Kasumi-1 (cell line): ENCODE results near the gene SLC7A14.

ENCODE experiments used
- DNase-seq, 2 experiments: peaks; one replicate each; lab custom pipeline; 2025; lab: John Stamatoyannopoulos, UW

The SLC7A14 gene

DNA sequence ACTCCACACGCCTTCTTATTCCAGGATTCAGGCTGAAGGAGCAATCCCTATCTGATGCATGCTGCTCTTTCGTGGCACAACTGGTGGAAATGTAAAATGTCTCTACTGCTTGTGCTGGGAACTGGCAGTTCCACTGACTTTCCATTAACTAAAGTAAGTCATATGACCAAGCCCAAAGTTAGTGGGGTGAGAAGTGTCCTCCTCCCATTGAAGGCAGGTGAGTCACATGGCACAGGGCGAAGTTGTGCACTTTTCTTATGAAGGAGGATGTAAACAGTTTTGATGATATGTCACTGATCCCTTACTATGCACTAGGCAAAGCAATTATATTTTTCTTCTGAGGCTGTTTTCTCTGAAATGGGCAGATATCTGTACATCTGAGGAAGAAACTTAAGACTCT is 51.6 kb downstream of the SLC7A14 start:
- no peak for DNase-seq

GRCh38 chr3:170532573-170532972 is 53.3 kb downstream of the SLC7A14 start:
- DNase-seq, result no peak

GRCh38 chr3:170531657-170532335 is 54.1 kb downstream of the SLC7A14 start:
- DNase-seq, result no peak

- no peak for DNase-seq
These were observed 54.8 kb downstream of the SLC7A14 start for GRCh38 chr3:170531054-170531453.

DNA sequence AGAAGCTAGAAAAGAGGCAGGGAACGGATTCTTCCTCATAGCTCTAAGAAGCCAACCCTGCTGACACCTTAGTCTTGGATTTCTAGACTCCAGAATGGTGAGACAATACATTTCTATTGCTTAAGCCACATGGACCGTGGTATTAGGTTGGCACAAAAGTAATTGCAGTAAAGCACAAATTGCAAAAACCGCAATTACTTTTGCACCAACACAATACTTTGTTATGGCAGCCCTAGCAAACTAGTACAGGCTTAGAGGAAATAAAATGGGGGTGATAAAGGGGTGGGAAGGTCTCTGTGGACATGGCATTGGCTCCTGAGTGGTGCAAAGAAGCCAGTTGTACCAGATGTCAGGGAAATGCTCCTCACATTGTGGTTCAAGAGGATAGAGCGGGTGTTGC is 56.0 kb downstream of the SLC7A14 start:
- no peak for DNase-seq

- DNase-seq, result no peak
These were observed 56.5 kb downstream of the SLC7A14 start for GRCh38 chr3:170529346-170529745.

GRCh38 chr3:170528726-170529125 is 57.1 kb downstream of the SLC7A14 start:
- no peak for DNase-seq

- DNase-seq, result no peak
These were observed 61.8 kb downstream of the SLC7A14 start for GRCh38 chr3:170524073-170524472.

DNA sequence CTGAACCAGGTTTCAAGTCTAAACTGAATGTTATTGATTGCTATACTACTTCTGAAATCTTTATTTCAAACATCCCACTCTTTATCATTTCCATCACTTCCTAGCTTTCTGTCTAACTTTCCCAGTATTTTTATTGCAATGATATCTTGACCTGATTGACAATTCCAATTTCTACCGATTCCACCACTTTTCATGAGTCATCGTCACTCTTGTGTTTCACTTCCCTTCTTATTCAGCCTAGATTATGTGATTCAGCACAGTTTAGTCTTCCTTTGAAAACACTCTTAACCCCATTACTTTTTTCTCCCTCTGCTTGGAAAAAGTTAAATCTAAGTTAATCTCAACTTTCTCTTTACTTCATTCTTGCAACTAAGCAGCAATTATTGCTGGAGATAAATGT is 62.6 kb downstream of the SLC7A14 start:
- no peak for DNase-seq

DNA sequence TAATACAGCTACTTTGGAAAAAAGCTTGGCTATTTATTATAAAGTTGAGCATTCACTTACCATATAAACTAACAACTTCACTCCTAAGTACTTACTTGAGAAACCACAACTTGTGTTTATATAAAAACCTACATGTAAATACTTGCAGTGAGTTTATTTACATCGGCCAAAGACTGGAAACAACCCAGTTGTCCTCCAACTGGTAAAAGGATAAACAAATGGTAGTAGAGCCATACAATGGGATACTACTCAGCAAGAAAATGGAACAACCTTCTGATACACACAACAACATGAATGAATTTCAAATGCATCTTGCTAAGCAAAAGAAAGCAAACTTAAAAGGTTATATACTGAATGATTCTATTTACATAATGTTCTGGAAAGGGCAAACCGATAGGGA is 63.7 kb downstream of the SLC7A14 start:
- no peak for DNase-seq

GRCh38 chr3:170520996-170521395 is 64.9 kb downstream of the SLC7A14 start:
- no peak for DNase-seq

DNA sequence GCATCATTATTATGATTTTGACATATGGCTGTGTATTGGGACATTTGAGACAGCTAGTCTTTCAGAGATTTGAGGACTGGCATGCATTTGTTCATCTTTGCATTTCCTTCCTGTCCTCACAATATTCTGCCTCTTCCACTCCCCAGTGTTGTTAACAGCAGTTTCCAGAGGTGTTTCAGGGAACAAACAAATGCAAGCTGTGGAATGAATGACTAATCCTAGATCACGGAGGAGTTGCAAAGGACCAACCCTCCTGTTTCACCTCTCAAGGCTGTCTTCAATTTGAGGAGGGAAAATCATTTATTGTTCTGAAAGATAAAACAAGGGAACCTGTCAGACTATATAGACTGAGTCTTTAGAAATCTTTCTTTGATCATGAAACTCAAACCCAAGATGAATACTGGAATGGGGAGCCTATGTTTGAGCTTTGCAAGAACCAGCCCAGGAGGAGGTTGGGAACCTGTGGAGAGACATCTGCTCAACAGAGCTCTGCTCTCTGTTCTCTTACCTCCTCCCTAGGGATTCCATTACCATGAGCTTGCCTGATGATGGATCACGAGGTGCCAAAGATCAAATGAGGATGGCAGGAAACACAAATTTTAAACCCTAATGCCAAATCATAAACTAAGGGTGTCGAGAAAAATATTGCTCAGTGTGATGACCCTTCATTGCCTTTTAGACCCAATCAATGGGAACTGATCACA is 68.5 kb downstream of the SLC7A14 start:
- no peak for DNase-seq

DNA sequence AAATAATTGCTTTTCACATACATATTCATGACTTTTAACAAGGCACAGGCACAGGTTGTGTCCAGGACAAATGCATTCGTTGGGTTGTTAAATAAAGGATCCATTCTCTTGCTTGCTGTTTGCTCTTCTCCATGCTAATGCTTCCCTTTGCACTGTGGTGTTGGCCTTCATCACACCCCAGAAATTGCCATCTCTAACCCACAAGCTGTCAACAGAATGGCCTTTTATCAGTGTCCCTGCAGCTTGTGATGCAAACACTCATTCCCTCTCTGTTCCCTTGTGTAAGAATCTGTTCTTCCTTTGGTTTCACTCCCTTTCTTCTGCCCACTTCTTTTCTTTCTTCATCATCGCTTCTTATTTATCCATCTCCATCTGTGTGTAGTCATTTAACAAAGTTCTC is 72.2 kb downstream of the SLC7A14 start:
- DNase-seq, result no peak

GRCh38 chr3:170511371-170511770 is 74.5 kb downstream of the SLC7A14 start:
- no peak for DNase-seq

- no peak for DNase-seq
These were observed 77.0 kb downstream of the SLC7A14 start for GRCh38 chr3:170508839-170509238.

DNA sequence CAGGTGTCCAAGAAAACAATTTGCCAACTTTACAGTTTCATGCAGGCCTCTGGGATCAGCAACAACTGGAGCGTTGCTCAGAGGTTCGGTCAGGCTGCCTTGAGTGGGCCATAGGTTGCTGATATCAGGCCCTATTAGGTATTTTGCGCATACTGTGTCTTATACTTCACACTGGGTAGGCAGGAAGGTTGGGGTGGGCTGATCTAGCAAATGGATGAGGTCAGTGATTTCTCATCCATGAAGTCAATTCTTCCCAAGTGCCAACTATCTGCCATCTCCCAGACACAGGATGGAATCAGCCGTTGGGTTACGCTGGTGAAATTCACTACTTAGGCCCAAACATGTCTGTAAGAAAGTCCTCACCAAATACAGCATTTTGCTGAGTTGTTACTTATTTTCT is 77.6 kb downstream of the SLC7A14 start:
- DNase-seq, result no peak

DNA sequence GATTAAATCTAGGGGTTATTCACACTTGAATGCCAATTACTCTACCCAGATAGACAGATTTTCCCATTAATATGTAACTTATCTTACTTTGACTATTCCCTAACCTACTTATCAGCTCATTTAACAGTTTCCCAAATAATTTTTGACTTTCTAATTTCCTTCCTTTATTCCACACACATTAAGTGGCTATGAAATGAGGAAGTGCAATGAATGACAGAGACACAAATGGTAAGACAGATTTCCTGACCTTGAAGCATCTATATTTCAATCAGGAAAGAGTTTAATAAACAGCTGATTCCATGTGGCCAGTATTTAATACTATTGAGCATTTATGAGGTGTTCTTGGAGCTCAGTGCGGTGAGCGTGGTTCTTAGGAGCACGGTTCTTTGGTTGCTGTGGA is 78.8 kb downstream of the SLC7A14 start:
- DNase-seq, result peak in 1 of 2 experiments; percentile 13

- DNase-seq, result no peak
These were observed 79.3 kb downstream of the SLC7A14 start for GRCh38 chr3:170506556-170506955.

DNA sequence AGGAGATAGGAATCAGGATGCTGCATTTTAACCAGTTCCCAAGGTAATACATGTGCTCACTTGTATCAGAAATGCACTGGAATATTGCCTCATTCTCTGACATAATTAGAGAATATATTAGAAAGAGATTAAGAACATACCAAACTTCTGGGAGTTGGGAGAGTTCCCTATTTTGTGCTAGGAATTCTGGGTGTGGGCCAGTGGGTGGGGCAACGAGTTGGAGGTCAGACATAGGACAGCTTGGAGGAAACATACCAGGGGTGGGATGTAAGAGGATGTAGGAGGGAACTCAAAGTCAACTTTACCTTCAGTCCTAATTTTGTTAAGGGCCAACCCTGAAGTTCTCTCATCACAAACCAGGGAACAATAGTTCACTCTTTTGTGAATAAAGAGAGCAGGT is 83.6 kb downstream of the SLC7A14 start:
- no peak for DNase-seq

- DNase-seq, result no peak
These were observed 84.9 kb downstream of the SLC7A14 start for GRCh38 chr3:170500995-170501394.

GRCh38 chr3:170500462-170500861 is 85.4 kb downstream of the SLC7A14 start:
- no peak for DNase-seq

DNA sequence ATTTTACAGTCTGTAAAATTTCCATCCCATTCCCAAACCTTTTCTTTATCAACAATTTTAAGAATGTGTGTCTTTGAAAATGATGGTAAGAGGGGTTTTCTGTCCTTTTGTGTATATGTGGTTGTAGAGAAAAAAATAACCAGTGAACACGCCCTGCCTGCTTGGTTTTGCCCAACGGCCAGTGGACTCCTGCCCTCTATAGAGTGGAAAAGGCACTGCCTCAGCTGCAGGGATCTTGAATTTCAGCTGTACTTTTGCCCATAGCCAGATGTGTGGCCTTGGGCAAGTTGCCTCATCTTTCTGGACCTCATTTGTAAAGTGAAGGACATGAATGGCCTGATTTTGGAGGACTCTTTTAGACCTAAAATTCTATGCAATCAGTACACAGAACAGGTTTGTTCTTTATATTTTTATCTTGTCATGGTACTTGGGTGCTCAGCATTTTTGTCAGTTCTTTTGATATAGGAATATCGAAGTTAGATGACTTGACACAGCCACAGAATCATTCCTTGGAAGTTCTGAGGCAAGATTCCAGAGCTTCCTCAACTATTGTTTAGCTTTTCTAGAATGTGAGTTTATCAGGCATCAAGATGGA is 86.2 kb downstream of the SLC7A14 start:
- peak in 1 of 2 experiments; percentile 22 for DNase-seq
